Measurements from ENCODE around the gene POU2F1.

Gene POU2F1

DNA sequence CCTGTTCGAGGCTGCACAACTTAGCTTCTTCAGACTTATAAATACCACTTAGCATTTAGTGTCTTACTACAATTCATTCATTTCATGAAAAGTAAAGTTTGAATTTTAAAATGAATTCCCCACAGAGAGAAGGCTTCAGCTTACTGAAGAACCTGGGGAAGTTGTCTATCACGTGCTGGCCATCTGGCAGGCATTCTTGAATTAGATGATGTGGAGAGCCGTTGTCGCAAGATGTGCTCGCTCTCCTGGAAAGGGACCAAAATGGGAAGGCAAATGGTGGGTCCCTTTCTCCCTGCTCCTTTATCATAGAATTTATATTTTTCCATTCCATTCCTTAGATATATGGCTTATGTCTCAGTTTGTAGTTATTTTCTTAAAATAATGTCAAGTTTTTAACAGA is 207.2 kb downstream of the POU2F1 start:
- DNase-seq, result no peak

DNA sequence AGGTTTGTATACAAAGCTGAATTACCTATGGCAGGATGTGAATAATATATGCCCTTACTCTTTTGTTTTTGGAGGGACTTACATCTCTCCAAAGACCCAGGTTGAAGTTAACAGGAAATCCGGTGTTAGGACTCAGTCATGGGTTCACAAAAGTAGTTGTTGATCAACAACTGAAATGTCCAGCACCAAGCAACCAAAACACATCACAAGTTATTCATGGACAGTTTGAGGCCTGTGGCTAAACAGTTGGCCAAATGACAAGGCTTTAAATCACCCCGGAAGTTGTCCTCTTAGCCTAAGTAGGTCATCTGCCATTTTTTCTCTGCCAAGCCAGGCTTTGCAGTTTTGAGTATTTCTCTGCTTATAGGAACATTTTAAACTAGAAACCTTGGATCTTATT is 207.7 kb downstream of the POU2F1 start:
- DNase-seq, result no peak

DNA sequence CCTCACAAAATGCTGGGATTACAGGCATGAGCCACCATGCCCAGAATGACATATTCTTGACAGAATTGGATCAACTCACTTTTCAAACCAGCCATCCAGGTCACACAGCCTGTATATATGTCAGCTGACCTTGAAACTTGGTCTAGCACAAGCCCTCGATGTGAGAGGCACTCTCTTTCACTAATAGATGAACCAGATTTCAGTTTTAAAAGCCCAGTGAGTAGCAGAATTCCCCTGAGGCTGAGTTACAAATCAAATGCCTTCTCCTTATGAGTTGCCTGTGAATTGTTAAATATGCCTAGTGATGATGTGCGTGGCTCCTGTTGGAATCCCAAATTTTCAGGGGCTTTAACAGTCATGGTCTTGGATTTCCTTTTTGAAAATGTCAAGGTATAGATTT is 208.9 kb downstream of the POU2F1 start:
- peak; percentile 33 for DNase-seq

DNA sequence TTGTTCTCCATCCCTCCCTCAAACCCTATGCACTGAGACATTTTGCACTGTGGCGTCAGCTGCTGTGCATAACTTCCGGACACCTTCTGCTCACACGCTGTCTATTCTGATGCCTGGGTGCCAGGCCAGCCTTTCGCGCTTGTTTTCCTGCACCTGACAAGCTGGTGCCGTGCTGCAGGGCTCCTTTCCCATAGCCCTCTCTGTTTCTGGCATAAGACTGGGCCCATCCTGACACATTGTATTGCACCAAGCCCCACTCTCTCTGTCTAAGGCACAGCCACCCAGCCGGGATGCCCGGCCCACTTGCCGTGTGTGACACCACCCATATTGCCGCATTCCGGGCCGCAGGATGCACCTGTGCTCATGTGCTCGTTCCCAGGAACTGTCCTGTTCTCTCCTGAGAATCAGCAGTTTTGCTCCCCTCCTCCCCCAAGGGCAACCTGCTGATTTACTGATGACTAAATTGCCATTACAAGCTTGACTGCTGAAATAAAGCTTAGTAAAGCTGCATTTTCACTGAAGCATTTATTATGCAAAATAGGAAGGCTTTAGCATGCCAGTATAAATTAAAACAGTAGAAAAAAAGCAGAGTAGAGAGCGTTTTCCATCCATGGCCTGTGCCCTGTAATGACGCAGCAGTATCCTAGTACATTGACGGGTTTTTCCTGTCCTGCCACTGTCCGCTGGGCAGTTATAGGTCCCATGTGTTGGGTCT is 209.6 kb downstream of the POU2F1 start:
- no peak for DNase-seq

DNA sequence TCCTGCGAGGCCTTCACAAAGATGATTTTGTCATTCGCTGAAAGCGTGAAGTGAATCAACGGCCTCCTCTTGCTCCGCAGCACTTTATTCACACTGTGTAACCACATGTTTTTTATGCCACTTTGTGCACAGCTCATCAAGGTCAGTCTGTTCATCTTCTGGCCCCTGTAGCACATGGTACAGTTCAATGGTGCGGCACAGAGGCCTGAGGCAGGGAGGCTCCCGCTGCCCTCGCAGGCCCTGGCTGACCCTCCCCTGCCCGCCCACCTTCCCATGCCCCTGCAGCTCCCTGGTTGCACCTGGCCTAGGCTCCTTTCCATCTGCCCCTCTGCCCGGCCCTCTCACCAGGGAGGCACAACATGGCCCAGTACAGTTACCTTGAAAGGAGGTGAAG is 210.2 kb downstream of the POU2F1 start:
- peak; percentile 37 for DNase-seq

DNA sequence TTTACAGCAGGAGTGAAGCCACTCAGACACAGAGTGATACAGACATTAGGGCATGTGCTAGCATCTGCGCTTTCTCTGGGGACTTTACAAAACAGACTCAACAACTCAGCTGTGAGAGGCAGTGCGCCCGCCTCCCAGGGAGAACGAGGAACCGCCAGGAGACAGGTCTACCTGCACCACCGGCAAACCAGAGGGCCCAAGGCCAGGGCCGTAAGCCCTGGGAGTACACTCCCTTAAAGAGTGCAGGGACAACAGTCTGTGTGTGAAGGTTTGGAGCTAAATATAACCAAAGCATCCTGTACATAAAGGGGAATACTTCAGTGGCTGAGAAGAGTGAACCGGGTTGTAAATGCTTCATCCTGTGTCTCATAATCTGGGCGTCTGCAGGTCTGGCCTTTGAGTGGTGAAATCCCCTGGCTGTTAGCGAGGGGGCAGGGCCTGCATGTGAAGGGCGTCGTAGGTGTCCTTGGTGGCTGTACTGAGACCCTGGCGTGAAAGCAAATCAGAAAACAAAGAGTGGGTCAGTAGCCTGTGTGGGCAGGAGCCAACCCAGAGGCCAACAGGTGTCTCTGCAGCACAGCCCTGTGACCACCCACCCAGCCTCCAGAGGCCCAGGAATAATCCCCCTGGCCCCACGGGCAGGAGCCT is 210.7 kb downstream of the POU2F1 start:
- peak; percentile 29 for DNase-seq

DNA sequence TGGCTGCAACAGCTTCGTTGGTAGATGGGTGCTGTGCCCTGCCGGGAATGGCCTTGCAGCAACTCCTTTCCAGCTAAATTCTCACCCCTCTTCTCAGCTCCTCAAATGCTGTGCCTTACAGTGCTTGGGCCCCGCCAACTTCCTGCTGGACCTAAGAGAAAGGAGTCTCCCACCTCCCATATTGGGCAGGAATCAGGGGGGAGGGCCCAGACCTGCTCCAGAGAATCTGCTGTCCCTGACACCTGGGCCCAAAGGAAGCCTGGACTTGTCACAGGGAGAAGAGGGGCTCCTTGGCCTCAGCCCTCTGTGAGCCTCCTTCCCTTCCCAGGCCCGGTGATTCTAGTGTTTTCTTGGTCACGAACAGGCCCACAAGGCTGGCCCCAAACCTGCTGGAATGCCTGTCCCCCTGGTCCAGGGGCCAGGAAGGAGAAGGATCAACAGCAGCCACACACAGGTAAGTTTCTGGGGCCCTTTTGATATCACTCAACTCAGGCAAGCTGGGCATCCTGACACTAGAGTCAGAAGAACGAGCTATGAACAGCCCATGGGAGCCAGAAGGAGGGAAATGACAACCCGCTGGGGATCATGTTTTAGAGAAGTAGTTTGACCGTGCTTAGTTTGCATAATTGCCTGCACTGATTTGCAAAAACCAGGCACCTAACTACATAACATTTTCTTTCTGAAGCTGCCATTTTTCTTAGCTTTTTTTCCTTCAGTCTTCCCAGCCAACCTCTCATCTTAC is 211.4 kb downstream of the POU2F1 start:
- no peak for DNase-seq

DNA sequence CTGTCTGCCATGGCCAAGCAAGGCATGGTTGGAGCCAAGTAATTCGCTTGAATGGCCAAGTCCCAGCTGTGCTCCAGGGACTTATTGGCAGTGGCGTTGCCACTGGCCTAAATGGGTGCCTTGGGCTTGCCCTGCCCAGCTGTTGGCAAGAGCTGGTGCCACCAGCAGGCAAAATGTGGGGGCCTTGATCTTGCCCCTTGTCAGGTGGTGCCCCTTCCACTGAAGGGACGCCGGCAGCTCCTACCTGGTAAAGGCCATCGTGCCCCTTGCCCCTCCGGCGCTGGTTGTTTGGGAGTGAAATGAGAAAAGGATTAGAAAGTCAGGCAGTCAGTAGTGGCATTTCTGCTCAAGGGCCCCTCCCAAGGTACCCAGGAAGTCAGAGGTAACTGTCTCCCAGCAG is 212.1 kb downstream of the POU2F1 start:
- no peak for DNase-seq

DNA sequence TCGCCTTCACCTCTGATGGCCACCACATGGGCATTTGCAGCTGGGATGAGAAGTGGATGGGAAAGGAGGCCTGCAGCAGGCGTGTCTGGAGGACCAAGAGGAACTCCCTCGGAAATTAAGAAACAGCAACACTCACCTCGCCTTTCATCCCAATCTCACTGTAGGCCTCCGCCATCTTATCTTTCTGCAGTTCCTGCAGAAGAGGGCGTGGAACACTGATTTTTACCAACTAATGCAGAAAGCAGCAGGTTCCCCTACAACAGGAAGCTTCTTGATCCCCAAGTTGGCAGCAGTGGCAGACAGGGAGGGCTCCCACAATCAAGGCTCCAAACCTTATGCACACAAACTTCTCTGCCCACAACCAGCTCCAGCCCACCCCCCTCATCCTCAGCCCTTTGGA is 213.2 kb downstream of the POU2F1 start:
- no peak for DNase-seq

DNA sequence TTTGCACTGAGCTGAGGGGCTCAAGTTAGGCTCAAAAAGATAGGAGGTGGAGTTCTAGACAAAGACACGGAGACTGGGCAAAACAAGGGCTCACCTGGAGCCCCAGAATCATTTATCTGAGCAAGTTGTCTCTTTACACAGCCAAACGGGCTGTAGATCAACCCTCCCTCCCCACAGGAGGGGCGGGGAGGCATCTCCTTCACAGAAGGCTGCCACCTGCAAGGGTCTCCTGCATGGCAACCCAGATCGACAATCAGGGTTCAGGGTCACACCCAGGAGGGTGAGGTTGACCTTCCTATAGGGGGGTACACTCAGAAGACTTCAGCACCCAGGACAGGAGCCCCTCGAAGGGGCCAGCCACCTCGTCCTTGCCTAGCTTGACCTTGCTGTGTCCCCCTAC is 213.6 kb downstream of the POU2F1 start:
- DNase-seq, result no peak

DNA sequence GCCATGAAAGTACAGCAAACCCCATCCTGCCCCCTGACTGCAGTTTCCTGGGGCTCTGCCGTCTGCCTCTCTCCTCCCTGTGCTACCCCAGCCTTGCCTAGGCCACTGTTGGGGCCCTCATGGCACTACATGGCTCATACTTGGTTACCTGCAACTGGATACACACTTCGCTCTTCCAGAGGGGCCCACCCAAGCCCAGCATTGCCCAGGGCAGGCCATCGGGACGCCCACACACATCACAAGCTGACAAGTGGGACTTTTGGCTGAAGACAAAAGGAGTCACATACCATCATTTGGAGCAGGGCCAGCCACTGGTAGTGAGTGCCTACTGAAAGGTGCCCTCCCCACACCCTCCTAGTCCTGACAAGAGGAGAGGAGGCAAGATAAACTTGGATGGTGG is 214.8 kb downstream of the POU2F1 start:
- no peak for DNase-seq

DNA sequence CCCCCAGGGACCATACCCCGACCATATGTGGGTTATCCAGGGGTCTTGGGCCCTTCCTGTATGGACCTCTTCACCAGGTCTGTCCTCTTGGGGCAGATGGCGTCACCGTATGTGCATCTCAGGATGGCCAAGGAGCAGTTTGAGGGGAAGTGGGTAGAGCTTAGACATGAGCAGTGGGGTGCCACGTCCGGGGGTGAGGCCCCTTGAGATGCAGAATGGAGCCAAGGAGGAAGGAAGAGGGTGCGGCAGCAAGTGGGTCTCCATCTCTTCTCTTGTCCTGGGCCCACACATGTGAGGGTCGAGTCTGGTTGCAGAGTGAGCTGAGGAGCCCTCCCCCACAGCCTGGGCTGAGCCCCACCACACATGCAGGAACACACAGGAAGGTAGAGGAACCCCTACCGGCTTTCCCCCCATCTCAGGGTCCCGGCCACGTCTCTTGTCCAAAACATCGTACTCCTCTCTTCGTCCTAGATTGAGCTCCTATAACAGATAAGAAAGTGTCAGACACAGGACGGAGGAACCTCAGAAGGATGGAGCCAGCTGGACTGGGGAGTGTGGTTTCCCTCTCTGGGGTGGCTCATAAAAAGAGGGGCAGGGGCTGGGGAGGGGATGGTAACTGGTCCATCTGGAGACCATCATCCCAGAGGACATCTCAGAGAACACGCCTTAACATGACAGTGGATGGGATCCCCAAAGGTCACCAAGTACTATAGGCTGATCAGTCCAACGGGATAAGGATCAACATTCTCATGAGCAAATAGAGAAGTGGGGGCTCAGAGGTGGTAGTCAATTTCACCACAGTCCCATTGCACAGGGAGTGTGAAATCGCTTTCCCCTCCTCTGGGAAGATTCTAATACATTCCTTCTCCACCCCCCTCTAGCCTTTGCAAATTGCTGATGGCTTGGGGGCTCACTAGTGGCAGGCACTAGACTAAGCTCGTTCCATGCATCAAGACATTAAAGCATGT is 217.8 kb downstream of the POU2F1 start:
- no peak for DNase-seq

DNA sequence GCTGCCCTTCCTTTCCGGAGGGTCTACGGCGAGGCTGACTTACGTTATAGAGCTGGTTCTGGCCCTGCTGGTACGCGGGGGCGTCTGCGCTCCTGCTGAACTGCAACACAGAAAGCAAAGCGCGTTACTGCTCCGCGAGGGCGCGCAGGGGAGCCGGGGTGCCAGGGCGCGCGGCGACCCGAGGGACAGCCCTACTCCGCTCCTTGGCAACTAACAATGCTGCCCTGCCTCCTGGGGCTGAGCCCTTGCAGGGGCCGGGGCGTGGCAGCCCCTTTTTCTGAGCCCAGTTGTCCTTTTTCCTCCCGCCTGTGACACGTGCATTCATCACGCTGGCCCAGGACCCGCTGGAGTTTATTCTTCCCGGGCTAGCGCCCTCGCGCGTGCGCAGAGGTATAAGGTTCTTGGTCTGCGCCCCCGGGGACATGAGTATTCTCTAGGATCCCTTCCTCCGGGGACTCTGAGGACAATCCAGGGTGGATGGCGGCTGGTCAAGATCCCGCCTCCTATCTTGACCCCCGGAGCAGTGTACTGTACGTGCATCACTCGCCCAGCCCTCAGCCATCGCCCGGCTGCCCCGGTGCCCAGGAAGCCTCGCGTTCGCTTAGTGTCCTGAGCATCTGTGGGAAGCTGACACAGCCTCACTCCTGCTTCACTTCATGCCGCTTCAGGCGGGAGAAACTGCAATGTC is 218.8 kb downstream of the POU2F1 start:
- peak; percentile 84 for DNase-seq

DNA sequence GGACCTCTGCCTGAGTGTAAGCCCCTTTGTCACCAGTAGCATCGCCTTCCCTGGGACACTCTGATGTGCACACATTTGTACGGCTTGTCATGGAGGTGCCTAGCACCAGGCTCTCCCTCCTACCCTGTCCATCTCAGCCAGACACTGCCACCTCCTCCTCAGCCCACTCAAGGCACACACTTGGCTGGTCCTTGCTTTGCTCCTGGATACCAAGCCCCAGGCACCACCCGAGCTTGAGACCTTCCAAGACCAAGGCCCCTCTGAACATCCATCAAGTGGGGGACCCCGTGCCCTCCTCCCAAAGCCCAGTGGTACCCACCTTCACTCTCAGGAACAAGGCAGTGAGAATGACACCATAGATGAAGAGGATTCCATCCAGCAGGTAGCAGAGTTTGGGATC is 219.7 kb downstream of the POU2F1 start:
- no peak for DNase-seq

DNA sequence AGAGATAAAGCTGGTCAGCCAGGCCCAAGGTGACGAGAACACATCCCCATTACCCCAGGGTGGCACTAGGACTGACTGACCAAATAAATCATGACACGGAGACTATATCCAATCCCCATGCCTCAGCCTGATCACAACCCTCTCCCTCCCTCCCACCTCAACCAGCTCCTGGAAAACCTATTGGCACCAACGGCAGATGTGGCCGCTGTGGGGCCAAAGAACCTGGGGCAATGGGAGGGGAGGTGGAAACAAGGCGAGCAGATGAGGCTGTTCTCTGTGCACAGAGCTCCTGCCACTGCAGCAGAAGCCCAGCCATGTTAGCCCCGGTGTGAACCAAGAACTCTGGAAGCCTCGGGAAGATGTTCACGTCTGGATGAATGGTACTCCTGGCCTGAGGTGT is 220.1 kb downstream of the POU2F1 start:
- no peak for DNase-seq

DNA sequence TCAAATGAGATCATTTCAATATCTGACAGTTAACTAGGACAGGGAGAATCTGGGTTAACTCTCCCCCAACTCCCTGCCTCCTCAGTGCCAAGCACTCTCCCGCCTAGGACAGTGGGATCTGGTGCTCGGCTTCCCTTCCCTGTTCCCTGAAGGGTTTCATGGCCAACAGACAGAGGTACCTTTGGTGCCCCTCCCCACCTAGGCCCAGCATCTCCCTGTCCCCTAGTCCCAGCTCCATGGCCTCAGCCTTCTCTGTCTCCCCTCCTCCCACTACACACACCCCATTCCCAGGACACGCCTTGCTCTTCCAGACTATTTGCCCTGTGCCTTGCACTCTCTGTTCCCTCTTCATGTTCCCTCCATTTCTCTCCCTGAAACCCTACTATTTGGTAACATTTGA is 220.5 kb downstream of the POU2F1 start:
- no peak for DNase-seq

DNA sequence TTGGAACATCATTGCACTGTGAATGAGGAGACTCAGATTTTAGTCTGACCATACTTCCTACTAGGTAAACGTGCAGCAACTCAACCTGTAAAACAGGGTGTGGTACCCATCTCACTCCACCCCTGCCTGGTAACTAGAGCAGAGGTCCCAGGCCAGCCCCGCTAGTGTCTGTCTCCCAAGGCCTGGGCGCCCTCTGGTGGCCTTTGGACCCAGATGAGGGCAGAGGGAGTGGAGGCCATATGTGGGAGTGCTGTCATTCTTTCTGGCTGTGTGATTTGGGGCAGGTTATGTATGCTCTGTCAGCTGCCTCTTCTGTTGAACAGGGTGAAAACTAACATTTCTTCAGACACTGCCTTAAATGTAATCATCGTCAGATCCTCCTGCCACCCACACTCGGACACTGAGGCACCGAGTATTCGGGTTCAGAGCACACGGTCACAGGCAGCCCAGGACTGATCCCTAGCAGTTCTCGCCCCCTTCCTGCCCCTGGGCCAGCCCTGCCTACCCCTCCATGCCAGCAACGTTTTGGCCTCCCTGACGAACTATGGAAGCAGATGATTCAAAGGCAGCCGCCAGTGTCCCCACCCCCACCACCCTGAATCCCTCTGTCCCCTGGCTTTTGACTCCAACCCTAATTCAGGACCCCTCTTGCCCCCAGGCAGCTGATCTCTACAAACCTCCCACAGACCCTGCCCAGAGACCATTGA is 221.6 kb downstream of the POU2F1 start:
- DNase-seq, result peak; percentile 90

DNA sequence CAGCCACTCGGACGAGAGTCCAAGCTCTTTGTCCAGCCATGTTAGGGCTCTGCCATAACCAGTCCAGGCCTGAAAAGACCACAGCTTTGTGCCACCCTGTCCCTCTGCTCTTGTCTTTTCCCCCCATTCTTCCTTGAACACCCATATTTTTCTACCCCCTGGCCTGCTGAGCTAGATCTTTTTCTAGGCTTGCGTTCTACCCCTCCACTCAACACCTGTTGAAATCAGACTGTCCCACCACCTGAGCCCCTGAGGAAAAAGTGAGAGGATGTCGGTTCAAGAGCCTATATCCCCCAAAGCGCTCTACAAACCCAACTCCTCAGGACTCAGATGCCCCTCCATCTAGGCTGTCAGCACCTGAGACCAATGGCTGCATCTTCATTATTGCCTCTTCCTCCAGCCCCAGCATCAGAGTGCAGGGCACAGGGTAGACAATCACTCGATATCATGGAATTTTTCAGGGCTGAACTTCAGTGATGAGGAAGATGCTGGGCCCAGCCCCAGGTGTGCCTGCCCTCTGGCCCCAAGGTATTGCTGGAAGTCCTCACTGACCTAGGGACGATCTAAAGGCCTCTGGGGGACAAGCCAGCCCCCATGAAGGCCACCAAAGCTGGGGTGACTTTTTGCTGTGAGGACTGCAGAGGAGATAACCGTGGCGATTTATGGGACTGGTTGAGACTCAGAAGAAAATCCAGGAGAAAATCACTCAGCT is 222.3 kb downstream of the POU2F1 start:
- DNase-seq, result no peak

DNA sequence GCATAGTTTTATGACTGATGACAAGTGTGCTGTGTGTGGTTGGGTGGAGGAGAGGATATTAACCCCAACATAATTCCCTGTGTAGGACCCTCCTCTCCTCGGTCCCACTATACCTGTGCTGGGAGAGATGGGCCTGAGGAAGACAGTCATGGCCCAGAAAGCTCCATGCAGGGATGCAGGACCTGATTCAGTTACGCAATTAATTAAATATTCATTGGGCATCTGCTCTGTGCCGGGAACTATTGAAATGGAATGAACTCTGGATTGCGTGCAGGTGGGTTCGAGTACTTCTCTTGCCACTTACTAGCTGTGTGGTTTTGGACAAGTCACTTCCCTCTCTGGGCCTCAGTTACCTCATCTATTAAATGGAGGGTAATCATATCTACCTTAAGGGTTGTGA is 223.1 kb downstream of the POU2F1 start:
- DNase-seq, result no peak

DNA sequence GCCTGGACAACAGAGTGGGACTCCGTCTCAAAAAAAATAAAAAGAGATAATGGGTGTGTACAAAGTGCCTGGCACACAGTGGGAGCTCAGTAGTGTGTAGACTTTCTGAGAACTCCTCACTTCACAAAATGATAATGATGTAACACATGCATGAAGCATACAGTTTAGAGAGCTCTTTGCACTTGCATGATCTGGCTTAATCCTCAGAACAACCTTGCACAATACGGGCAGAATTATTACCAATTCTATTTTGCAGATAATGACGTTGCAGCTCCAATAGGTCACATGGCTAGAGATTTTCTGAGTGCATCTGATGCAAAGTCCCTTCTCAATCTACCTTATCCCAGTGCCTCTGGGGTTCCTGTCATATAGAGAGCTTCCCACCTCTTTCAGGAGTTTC is 226.3 kb downstream of the POU2F1 start:
- no peak for DNase-seq

DNA sequence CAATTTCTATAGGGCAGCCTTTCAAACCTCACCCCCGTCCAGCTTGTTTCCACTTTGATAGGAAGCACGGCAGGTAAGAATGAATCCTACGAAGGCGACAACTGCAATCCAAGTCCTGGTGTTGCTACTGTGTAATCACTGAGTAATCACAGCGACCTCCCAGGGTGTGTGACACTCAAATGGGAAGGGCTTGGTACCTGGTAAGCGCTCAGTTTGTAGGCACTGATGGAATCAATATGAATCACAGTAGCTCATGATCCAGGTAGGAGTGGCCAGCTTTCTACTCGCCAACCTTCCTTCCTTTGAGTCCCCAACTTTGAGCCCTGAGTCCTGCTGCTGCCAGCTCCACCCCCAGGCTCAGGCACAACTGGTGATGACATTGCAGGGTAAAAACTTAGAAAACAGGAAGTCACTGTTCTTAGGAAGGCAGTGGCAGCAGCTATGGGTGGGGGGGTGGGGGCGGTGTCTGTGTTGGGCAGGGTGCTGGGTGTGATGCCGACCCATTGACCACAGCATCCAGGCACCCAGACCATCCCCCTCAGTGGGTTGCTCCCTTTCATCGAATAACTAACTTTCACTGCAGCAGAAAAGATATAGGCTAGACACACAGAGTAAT is 226.9 kb downstream of the POU2F1 start:
- no peak for DNase-seq

Data from eye (tissue), 1 donor.